ENCODE measurements around the gene DLG4. TPM values are rescaled to one million over a fixed set of nuclear protein-coding genes. Genes with fewer than 3 reads are reported as not detected.

DLG4 gene
- total RNA-seq, 1 experiment from 2014 or later = 3.6 TPM

Small RNA genes lying within 50 kb of the gene (small RNA-seq; reads per million reads assigned to genes)
- gene AC120057.4 = 0 to 0.06 reads per million in 2 experiments
- 0.68 to 11.7 reads per million in 2 experiments for gene MIR324
- gene RF00019 = 0 reads per million in 2 experiments

Other genes starting within 250 kb of the DLG4 start
- gene ALOX12, start 223.8 kb downstream of the DLG4 start, total RNA-seq (2014; rRNA removed; shearing (Covaris generic)) = not detected in 2 replicates
- 276 and 291 TPM in 2 replicates for gene RNASEK, start 207.2 kb downstream of the DLG4 start, total RNA-seq (2014; rRNA removed; shearing (Covaris generic))
- not detected in 2 replicates for gene BCL6B, start 196.8 kb downstream of the DLG4 start, total RNA-seq (2014; rRNA removed; shearing (Covaris generic))
- 0.49 and 1.2 TPM in 2 replicates for gene SLC16A13, start 183.8 kb downstream of the DLG4 start, total RNA-seq (2014; rRNA removed; shearing (Covaris generic))
- 0.12 TPM in 1 of 2 replicates, not detected in the other for gene SLC16A11, start 175.7 kb downstream of the DLG4 start, total RNA-seq (2014; rRNA removed; shearing (Covaris generic))
- not detected in 2 replicates for gene CLEC10A, start 139.6 kb downstream of the DLG4 start, total RNA-seq (2014; rRNA removed; shearing (Covaris generic))
- gene ASGR2, start 105.0 kb downstream of the DLG4 start, total RNA-seq (2014; rRNA removed; shearing (Covaris generic)) = not detected in 2 replicates
- gene ASGR1, start 40.5 kb downstream of the DLG4 start, total RNA-seq (2014; rRNA removed; shearing (Covaris generic)) = 0.22 TPM in 1 of 2 replicates, not detected in the other
- 249 and 250 TPM in 2 replicates for gene ACADVL, start 102 bp upstream of the DLG4 start, total RNA-seq (2014; rRNA removed; shearing (Covaris generic))
- 49.5 and 54.9 TPM in 2 replicates for gene DVL2, start 14.7 kb upstream of the DLG4 start, total RNA-seq (2014; rRNA removed; shearing (Covaris generic))
- 32.5 and 38.8 TPM in 2 replicates for gene PHF23, start 19.6 kb upstream of the DLG4 start, total RNA-seq (2014; rRNA removed; shearing (Covaris generic))
- gene GABARAP, start 22.6 kb upstream of the DLG4 start, total RNA-seq (2014; rRNA removed; shearing (Covaris generic)) = 150 and 175 TPM in 2 replicates
- 46.9 and 48.4 TPM in 2 replicates for gene CTDNEP1, start 31.9 kb upstream of the DLG4 start, total RNA-seq (2014; rRNA removed; shearing (Covaris generic))
- 60.6 and 61.4 TPM in 2 replicates for gene ELP5, start 32.4 kb upstream of the DLG4 start, total RNA-seq (2014; rRNA removed; shearing (Covaris generic))
- gene CLDN7, start 42.6 kb upstream of the DLG4 start, total RNA-seq (2014; rRNA removed; shearing (Covaris generic)) = 12.6 and 13.2 TPM in 2 replicates
- not detected in 2 replicates for gene SLC2A4, start 61.9 kb upstream of the DLG4 start, total RNA-seq (2014; rRNA removed; shearing (Covaris generic))
- gene YBX2, start 74.8 kb upstream of the DLG4 start, total RNA-seq (2014; rRNA removed; shearing (Covaris generic)) = 0.06 and 0.15 TPM in 2 replicates
- gene EIF5A, start 87.8 kb upstream of the DLG4 start, total RNA-seq (2014; rRNA removed; shearing (Covaris generic)) = 659 and 733 TPM in 2 replicates
- gene GPS2, start 95.5 kb upstream of the DLG4 start, total RNA-seq (2014; rRNA removed; shearing (Covaris generic)) = 63.3 and 64.2 TPM in 2 replicates
- gene NEURL4, start 109.5 kb upstream of the DLG4 start, total RNA-seq (2014; rRNA removed; shearing (Covaris generic)) = 15.0 and 22.7 TPM in 2 replicates
- 0.02 TPM in 1 of 2 replicates, not detected in the other for gene ACAP1, start 116.7 kb upstream of the DLG4 start, total RNA-seq (2014; rRNA removed; shearing (Covaris generic))
- gene KCTD11, start 132.3 kb upstream of the DLG4 start, total RNA-seq (2014; rRNA removed; shearing (Covaris generic)) = 5.0 and 6.0 TPM in 2 replicates
- not detected in 2 replicates for gene TMEM95, start 135.3 kb upstream of the DLG4 start, total RNA-seq (2014; rRNA removed; shearing (Covaris generic))
- gene TNK1, start 161.3 kb upstream of the DLG4 start, total RNA-seq (2014; rRNA removed; shearing (Covaris generic)) = 3.5 and 3.9 TPM in 2 replicates
- 31.3 and 32.4 TPM in 2 replicates for gene PLSCR3, start 174.7 kb upstream of the DLG4 start, total RNA-seq (2014; rRNA removed; shearing (Covaris generic))
- 107 and 202 TPM in 2 replicates for gene TMEM256, start 184.3 kb upstream of the DLG4 start, total RNA-seq (2014; rRNA removed; shearing (Covaris generic))
- 5.5 and 6.2 TPM in 2 replicates for gene NLGN2, start 188.0 kb upstream of the DLG4 start, total RNA-seq (2014; rRNA removed; shearing (Covaris generic))
- not detected in 2 replicates for gene SPEM1, start 200.5 kb upstream of the DLG4 start, total RNA-seq (2014; rRNA removed; shearing (Covaris generic))
- not detected in 2 replicates for gene SPEM2, start 205.8 kb upstream of the DLG4 start, total RNA-seq (2014; rRNA removed; shearing (Covaris generic))
- gene SPEM3, start 209.0 kb upstream of the DLG4 start, total RNA-seq (2014; rRNA removed; shearing (Covaris generic)) = not detected in 2 replicates
- gene TMEM102, start 215.6 kb upstream of the DLG4 start, total RNA-seq (2014; rRNA removed; shearing (Covaris generic)) = 6.3 and 7.9 TPM in 2 replicates
- 1.2 TPM in 2 replicates for gene FGF11, start 219.7 kb upstream of the DLG4 start, total RNA-seq (2014; rRNA removed; shearing (Covaris generic))
- 3.6 and 3.8 TPM in 2 replicates for gene CHRNB1, start 225.2 kb upstream of the DLG4 start, total RNA-seq (2014; rRNA removed; shearing (Covaris generic))

Data from NCI-H460 (cell line).